C4-2B (cell line): ENCODE measurements around the gene LEFTY1.

Experiments used
- ZFX ChIP-seq: fragments of 450-650 bp; IDR thresholded peaks from 2 replicates; pipeline ENCODE4 v1.6.1; 2017
- TF ChIP-seq, protein P1 (sequence below): fragments of 450-650 bp; conservative IDR thresholded peaks from 2 replicates; pipeline ENCODE4 v1.5.1; 2017; ENCODE audit warnings: mild to moderate bottlenecking

DNA sequence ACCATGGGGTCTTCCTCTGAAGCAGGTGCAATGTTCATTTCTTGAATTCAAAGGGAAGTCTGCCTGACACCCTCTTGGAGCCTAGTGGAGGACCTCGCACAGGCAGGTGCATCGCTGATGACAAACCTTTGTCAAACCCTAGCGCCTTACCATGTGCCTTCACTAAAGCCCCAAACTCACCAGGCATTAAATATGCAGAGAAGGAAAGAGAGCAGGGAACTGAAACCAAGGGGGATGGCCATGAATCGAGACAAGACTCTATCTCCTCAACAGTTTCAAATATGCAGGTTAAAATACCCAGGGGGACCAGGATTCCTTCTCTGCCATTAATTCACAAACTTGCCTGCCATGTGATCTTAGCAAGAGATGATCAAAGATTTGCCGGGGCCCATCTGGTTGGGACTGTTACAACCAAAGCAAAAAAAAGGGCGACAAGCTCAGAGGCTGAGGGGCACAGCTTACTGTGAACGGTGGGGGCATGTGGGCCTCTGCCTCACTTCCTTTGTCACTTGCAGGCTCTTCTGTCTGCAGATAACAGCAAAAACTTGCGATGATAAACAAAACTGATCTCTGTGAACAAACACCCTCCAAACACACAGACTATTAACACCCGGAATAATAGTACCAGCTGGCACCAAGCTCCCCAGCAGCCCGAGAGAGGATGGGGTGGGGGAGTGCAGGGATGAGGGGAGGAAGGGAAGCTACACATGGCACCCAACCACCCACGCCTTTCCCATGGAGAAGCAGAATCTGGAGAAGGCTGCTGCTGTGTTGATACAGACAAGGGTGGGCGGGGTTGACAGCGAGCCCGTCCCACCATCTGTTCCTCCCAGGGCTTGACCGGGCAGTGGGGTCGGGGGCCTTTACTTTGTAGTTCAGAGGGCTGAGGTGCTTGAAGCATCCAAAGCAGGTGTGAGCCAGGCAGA lies 40.7 kb downstream of the LEFTY1 start:
- TF ChIP-seq, protein P1, sequence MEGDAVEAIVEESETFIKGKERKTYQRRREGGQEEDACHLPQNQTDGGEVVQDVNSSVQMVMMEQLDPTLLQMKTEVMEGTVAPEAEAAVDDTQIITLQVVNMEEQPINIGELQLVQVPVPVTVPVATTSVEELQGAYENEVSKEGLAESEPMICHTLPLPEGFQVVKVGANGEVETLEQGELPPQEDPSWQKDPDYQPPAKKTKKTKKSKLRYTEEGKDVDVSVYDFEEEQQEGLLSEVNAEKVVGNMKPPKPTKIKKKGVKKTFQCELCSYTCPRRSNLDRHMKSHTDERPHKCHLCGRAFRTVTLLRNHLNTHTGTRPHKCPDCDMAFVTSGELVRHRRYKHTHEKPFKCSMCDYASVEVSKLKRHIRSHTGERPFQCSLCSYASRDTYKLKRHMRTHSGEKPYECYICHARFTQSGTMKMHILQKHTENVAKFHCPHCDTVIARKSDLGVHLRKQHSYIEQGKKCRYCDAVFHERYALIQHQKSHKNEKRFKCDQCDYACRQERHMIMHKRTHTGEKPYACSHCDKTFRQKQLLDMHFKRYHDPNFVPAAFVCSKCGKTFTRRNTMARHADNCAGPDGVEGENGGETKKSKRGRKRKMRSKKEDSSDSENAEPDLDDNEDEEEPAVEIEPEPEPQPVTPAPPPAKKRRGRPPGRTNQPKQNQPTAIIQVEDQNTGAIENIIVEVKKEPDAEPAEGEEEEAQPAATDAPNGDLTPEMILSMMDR: no peak
- TF ChIP-seq ZFX: no peak
